Cardiac muscle cell (in vitro differentiated cells and primary cell): ENCODE data around the gene CADM4. TPM values are rescaled to one million over a fixed set of nuclear protein-coding genes. Genes with fewer than 3 reads are reported as not detected.
A peak's percentile ranks its signal among the peaks of the same experiment; 100 is the strongest.

ENCODE experiments used
- DNase-seq, 2 donors: peaks; one replicate each; pipeline versions ENCODE4 v3.0.0 to v3.0.0-alpha.2; 2010 to 2017; ENCODE audit warnings: low read depth in 1 of 2, low spot score in 1 of 2
- H3K27ac ChIP-seq: fragments of 200-600 bp; sonication (generic); 2 replicates; pipeline ENCODE4 v1.5.1; 2016
- H3K27me3 ChIP-seq: fragments of 200-600 bp; sonication (generic); 2 replicates; pipeline ENCODE4 v1.6.0; 2016; ENCODE audit warnings: control low read depth
- H3K36me3 ChIP-seq: fragments of 200-600 bp; sonication (generic); 2 replicates; pipeline ENCODE4 v1.5.1; 2016; ENCODE audit warnings: control low read depth
- H3K4me1 ChIP-seq: fragments of 200-600 bp; sonication (generic); 2 replicates; pipeline ENCODE4 v1.8.1; 2017; ENCODE audit warnings: low read depth, mild to moderate bottlenecking, mixed run types
- H3K4me3 ChIP-seq: fragments of 200-600 bp; sonication (generic); 2 replicates; pipeline ENCODE4 v1.5.1; 2016; ENCODE audit warnings: mild to moderate bottlenecking
- H3K9me3 ChIP-seq: fragments of 200-600 bp; sonication (generic); 2 replicates; pipeline ENCODE4 v1.5.1; 2017; ENCODE audit warnings: low read depth, mild to moderate bottlenecking, control low read depth
- polyA plus RNA-seq: library from polyadenylated mRNA; unstranded; fragments of >200 nt; fragmentation: Nextera tagmentation; extraction: Ambion mirVana; gene quantifications from 2 replicates; pipeline ENCODE4 v1.2.1, GENCODE V29; 2016
- total RNA-seq: library from RNA; depleted of rRNA; stranded (reverse); fragments of >200 nt; gene quantifications from 2 replicates; pipeline ENCODE4 v1.2.3, GENCODE V29; 2016
- TF ChIP-seq, protein P1 (sequence below): IDR thresholded peaks from 2 replicates; pipeline ENCODE4 v1.5.1; 2012; ENCODE audit warnings: low read depth, mild to moderate bottlenecking, low read length

CADM4 gene
- total and polyA plus RNA-seq, 2 experiments from 2014 or later, result 12.3 to 40.5 TPM

DNA sequence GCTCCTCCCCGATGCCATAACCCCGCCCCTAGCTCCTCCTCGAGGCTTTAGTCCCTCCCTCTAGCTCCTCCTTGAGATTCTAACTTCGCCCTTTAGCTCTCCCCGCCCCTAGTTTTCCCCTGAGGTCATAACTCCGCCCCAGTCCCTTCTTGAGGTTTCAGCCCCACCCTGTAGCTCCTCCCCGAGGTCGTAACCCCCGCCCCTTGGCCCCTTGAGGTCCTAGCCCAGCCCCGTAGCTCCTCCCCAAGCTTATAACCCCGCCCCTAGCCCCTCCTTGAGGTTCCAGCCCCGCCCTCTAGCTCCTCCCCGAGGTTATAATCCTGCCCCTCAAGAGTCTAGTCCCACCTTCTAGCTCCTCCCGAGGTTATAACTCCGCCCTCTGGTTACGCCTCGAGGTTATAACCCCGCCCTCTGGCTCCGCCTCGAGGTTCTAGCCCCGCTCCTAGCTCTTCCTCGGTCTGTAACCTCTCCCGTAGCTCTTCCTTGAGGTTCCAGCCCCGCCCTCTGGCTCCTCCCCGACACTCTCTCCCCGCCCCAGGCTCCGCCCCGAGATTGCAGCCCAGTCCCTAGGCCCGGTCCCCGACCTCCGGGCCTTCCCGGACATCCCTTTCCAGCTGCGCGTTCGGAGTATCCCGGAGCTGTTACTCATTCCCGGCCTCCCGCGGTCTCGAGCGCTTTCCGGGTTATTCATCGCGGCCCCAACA, 28.9 kb upstream of the CADM4 start:
- Histone ChIP-seq H3K4me3 (peak overlapping the region; percentile 28), H3K27me3 (peaks cover 20% of the 10 kb centered on the region), H3K27ac (no peak overlapping the region), H3K9me3 (no peaks in the 10 kb centered on the region), H3K4me1 (peaks cover 7% of the 10 kb centered on the region), H3K36me3 (no peaks in the 10 kb centered on the region)
- peak; percentile 99 to 100 for DNase-seq
- TF ChIP-seq, protein P1, sequence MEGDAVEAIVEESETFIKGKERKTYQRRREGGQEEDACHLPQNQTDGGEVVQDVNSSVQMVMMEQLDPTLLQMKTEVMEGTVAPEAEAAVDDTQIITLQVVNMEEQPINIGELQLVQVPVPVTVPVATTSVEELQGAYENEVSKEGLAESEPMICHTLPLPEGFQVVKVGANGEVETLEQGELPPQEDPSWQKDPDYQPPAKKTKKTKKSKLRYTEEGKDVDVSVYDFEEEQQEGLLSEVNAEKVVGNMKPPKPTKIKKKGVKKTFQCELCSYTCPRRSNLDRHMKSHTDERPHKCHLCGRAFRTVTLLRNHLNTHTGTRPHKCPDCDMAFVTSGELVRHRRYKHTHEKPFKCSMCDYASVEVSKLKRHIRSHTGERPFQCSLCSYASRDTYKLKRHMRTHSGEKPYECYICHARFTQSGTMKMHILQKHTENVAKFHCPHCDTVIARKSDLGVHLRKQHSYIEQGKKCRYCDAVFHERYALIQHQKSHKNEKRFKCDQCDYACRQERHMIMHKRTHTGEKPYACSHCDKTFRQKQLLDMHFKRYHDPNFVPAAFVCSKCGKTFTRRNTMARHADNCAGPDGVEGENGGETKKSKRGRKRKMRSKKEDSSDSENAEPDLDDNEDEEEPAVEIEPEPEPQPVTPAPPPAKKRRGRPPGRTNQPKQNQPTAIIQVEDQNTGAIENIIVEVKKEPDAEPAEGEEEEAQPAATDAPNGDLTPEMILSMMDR, result no peak

DNA sequence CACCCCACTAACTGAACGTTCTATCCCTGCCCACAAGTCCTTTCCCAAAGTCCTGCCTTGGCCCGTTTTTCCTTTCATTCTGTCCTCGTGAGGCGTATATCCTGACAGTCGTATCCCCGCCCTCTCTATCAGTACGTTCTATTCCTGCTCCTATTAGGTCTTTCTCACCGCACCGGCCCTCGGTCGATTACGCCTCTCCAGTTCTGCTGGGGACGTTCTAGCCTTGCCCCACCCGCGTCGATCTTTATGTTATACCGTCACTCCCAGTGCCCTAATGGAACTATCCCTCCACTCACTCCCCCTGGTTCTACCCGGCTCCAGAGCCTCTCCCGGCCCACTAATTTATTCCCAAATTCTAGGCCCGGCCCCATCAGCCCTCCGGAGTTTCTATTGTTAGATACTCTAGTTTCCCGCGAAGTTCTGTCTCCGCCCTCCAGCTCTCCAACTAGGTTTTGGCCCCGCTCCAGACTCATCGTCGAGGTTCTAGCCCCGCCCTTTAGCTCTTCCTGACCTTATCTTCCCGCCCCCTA, 28.3 kb upstream of the CADM4 start:
- Histone ChIP-seq H3K4me3 (peak overlapping the region; percentile 15), H3K4me1 (peaks cover 7% of the 10 kb centered on the region), H3K36me3 (no peaks in the 10 kb centered on the region), H3K27me3 (peaks cover 20% of the 10 kb centered on the region), H3K27ac (no peak overlapping the region), H3K9me3 (no peaks in the 10 kb centered on the region)
- TF ChIP-seq, protein P1, result no peak
- peak in 1 of 2 donors; percentile 26 for DNase-seq

DNA sequence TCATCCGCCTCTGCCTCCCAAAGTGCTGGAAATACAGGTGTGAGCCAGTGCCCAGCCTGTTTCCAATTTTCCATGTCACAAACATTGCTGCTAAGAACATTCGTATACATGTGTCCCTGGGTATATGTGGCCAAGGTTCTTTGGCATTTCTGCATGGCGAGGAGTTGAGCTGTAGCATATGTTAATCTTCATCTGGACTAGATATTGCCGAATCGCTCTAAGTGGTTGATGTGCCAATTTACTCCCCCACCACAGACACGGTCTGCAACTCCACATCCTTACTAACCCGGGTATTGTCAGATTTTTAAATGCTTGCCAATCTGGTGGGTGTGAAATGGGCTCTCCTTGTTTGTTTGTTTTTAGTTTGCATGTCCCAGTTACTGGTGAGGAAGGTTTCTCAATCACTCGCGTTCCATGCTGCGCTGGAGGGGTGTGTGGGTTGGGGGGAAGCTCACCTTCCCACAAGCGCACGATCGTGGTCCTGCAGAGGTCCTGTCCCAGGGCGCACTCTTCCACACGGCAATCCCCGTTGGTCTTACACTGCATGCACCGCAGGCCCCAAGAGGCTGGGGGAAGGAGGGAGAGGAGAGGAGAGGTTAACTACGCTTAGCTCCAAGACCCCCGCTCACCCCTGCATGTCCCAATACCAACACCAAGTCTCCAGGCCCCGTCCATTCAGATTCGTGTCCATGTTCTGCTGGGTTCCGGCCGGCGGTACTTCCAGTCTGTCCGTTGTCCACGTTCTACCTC, 27.7 kb upstream of the CADM4 start:
- H3K4me1 ChIP-seq, result peaks cover 7% of the 10 kb centered on the region
- no peaks in the 10 kb centered on the region for H3K9me3 ChIP-seq
- peaks cover 20% of the 10 kb centered on the region for H3K27me3 ChIP-seq
- no peak for DNase-seq
- H3K27ac ChIP-seq, result no peak overlapping the region
- H3K36me3 ChIP-seq, result no peaks in the 10 kb centered on the region
- TF ChIP-seq, protein P1, result no peak
- peak overlapping the region; percentile 15 for H3K4me3 ChIP-seq

DNA sequence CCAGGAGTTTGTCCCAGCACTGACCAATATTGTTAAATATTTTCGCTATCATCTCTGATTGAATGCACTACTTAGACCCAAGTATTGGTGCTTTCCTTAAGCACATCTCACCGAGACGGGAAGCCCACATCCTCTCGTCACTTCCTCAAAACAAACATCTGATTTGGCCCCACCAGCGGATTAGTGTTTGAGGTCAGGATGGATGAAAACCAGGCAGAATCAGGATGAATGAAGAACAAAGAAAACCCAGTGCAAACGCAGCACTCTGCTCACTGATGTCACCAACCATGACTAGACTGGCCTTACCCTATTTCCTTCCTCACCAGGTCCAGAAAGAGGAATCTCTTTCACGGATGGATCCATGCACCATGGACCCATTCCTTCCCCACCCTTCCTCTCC, 24.4 kb upstream of the CADM4 start:
- DNase-seq, result no peak
- Histone ChIP-seq H3K9me3 (no peaks in the 10 kb centered on the region), H3K4me3 (no peak overlapping the region), H3K27ac (no peak overlapping the region), H3K27me3 (peaks cover 3% of the 10 kb centered on the region), H3K36me3 (no peaks in the 10 kb centered on the region), H3K4me1 (peaks cover 3% of the 10 kb centered on the region)
- TF ChIP-seq, protein P1, result no peak

DNA sequence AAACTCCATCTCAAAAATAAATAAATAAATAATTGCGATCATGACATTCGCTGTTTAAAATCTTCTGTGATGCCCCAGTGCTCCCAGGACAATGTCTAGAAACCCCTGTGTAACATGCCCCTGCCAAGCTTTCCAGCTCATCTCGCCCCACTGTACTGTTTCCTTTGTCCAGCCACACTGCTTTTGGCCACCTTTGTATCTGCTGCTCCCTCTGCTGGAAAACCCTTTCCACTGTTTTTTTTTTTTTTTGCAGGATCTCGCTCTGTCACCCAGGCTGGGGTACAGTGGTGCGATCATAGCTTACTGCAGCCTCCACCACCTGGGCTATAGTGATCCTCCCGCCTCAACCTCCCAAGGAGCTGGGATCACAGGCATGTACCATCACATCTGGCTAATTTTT, 22.8 kb upstream of the CADM4 start:
- no peak overlapping the region for H3K27ac ChIP-seq
- H3K36me3 ChIP-seq, result no peaks in the 10 kb centered on the region
- DNase-seq, result peak; percentile 38 to 44
- H3K4me3 ChIP-seq, result no peak overlapping the region
- TF ChIP-seq, protein P1, result peak; percentile 51
- H3K4me1 ChIP-seq, result no peaks in the 10 kb centered on the region
- H3K9me3 ChIP-seq, result no peaks in the 10 kb centered on the region
- H3K27me3 ChIP-seq, result no peaks in the 10 kb centered on the region
